ENCODE measurements around the gene IPO8. TPM values are rescaled to one million over a fixed set of nuclear protein-coding genes. Genes with fewer than 3 reads are reported as not detected.
A peak's percentile ranks its signal among the peaks of the same experiment; 100 is the strongest.

Gene IPO8
- total RNA-seq, 1 donor from 2014 or later = 53.9 TPM

DNA sequence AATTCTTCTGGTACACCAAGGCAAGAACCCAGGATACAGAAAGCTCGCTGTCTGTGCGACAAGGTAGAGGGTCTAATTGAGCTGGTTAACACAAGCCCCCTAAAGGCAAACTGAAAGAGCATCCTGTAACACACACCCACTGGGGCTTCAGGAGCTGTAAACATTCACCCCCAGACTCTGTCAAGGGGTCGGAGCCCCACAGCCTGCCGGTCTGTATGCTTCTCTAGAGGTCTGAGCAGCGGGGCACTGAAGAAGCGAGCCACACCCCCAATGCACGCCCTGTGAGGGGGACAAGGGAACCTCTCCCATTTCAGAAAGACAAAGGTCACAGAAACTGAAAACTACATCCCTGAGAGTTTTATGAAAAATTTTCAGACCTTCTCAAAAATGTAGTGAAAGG is 1.3 kb upstream of the IPO8 start:
- TF ChIP-seq, protein P1, sequence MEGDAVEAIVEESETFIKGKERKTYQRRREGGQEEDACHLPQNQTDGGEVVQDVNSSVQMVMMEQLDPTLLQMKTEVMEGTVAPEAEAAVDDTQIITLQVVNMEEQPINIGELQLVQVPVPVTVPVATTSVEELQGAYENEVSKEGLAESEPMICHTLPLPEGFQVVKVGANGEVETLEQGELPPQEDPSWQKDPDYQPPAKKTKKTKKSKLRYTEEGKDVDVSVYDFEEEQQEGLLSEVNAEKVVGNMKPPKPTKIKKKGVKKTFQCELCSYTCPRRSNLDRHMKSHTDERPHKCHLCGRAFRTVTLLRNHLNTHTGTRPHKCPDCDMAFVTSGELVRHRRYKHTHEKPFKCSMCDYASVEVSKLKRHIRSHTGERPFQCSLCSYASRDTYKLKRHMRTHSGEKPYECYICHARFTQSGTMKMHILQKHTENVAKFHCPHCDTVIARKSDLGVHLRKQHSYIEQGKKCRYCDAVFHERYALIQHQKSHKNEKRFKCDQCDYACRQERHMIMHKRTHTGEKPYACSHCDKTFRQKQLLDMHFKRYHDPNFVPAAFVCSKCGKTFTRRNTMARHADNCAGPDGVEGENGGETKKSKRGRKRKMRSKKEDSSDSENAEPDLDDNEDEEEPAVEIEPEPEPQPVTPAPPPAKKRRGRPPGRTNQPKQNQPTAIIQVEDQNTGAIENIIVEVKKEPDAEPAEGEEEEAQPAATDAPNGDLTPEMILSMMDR (conservative IDR thresholded peaks at IDR 0.05) = no peak
- peaks cover 12% of the 10 kb centered on the region for H3K4me1 Mint-ChIP-seq (ENCODE audit: unreplicated experiment)
- H3K4me3 Mint-ChIP-seq = no peak overlapping the region
- H3K9me3 Mint-ChIP-seq = no peaks in the 10 kb centered on the region
- H3K27ac Mint-ChIP-seq = no peak overlapping the region
- no peak for DNase-seq (ENCODE audit: extremely low spot score, unreplicated experiment)
- H3K27me3 Mint-ChIP-seq = peaks cover 4% of the 10 kb centered on the region
- peaks cover 4% of the 10 kb centered on the region for H3K36me3 Mint-ChIP-seq

DNA sequence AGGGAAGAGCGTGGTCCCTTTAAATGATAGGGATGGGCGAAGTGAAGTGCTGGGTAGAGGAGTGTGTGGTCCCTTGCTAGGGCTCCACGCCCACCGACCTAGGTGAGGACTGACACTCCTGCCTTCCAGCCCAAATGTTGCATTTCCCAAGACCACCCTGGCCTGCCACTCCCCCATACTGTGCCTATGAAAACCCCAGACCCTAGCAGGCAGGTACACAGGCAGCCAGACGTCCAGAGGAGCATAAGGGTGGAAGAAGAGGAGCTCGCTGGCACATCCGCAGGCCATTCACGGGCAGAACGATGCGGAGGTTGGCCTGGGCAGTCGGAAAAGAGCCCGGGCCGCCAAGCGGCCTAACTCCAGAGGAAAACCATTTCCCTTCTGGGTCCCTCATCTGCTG is 817 bp upstream of the IPO8 start:
- no peak for DNase-seq (ENCODE audit: extremely low spot score, unreplicated experiment)
- H3K4me3 Mint-ChIP-seq = no peak overlapping the region
- H3K27ac Mint-ChIP-seq = no peak overlapping the region
- TF ChIP-seq, protein P1 (conservative IDR thresholded peaks at IDR 0.05) = no peak
- H3K4me1 Mint-ChIP-seq (ENCODE audit: unreplicated experiment) = peaks cover 12% of the 10 kb centered on the region
- H3K36me3 Mint-ChIP-seq = peaks cover 4% of the 10 kb centered on the region
- H3K9me3 Mint-ChIP-seq = no peaks in the 10 kb centered on the region
- peaks cover 4% of the 10 kb centered on the region for H3K27me3 Mint-ChIP-seq

DNA sequence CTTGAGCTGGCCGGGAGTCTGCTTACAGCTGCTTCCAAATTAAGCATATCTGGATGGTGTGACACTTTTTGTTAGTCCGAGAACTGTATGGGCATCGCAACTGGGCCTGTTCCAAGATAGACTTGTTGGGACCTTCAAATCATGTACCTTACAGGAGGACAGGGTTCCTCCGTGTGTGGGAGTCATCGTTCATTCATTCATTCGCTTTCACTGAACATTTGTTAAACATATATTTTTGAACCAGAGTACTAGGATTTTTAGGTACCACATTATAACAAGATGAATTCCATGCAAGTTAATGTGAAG is 387 bp upstream of the IPO8 start:
- H3K4me1 Mint-ChIP-seq (ENCODE audit: unreplicated experiment) = peaks cover 12% of the 10 kb centered on the region
- peak overlapping the region; percentile 86 for H3K27ac Mint-ChIP-seq
- TF ChIP-seq, protein P1 (conservative IDR thresholded peaks at IDR 0.05) = no peak
- H3K9me3 Mint-ChIP-seq = no peaks in the 10 kb centered on the region
- DNase-seq (ENCODE audit: extremely low spot score, unreplicated experiment) = no peak
- H3K36me3 Mint-ChIP-seq = peaks cover 4% of the 10 kb centered on the region
- H3K27me3 Mint-ChIP-seq = peaks cover 4% of the 10 kb centered on the region
- H3K4me3 Mint-ChIP-seq = peak overlapping the region; percentile 96

DNA sequence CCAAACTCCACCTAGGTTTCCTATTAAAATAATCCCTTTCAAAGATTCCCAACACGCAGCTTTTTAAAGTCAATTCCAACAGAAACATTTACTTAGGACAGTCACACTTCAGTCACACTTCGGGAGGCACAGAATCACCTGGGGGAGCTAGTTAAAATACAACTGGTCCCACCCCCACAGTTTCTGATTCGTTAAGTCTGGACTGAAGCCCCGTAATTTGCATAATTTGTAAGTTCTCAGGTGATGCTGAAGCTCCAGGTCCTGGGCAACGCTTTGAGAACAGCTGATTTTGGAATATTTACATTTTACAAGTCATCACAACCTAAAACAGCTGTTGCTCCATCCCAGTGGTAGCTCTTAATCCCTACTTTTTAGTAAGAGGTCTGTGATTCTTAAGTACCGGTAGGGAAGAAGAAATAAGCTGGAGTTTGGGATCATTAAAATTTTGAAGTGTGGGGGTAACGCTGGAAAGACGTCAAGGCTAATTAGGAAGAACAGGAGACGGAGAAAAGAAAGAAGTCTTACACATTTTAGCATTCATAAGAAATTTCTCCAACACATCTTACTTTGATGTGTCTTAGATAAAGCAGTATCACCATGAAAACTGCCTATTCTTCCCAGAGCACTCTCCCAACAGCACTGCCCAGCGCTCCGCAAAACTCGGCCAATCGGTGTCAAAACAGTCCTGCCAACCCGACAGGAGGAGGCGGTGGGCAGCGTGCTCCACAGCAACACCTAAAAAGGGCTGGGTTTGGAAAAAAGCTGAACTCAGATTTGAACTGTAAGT is 1.1 kb downstream of the IPO8 start:
- peaks cover 9% of the 10 kb centered on the region for H3K36me3 Mint-ChIP-seq
- no peaks in the 10 kb centered on the region for H3K9me3 Mint-ChIP-seq
- peak overlapping the region; percentile 83 for H3K27ac Mint-ChIP-seq
- H3K4me1 Mint-ChIP-seq (ENCODE audit: unreplicated experiment) = peaks cover 12% of the 10 kb centered on the region
- DNase-seq (ENCODE audit: extremely low spot score, unreplicated experiment) = no peak
- peaks cover 4% of the 10 kb centered on the region for H3K27me3 Mint-ChIP-seq
- H3K4me3 Mint-ChIP-seq = peak overlapping the region; percentile 96
- TF ChIP-seq, protein P1 (conservative IDR thresholded peaks at IDR 0.05) = no peak

DNA sequence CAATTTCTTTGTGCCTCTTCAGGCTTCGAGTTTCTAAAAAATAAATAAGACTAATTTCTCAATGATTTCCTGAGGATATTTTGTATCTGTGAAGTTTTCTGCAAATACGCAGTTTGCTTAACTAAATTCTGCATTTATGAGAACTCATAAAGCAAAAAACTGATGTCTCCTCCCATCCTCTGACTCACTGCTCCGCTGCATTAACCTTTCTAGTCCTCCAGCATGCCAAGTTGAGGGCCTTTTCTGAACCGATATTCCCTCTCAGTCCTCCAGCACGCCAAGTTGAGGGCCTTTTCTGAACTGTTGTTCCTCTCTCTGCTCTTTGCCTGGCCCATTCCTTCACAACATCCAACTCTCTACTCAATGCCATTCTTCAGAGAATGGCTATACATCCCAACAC is 3.2 kb downstream of the IPO8 start:
- Mint-ChIP-seq H3K4me1 (ENCODE audit: unreplicated experiment) (peaks cover 12% of the 10 kb centered on the region), H3K9me3 (no peaks in the 10 kb centered on the region), H3K36me3 (peaks cover 17% of the 10 kb centered on the region), H3K27ac (no peak overlapping the region), H3K27me3 (peaks cover 4% of the 10 kb centered on the region), H3K4me3 (no peak overlapping the region)
- TF ChIP-seq, protein P1 (conservative IDR thresholded peaks at IDR 0.05) = no peak
- DNase-seq (ENCODE audit: extremely low spot score, unreplicated experiment) = no peak

Measured in type B pancreatic cell (in vitro differentiated cells).